ENCODE data around the gene MAPK8IP3. TPM values are rescaled to one million over a fixed set of nuclear protein-coding genes. Genes with fewer than 3 reads are reported as not detected.

The MAPK8IP3 gene
- total and polyA plus RNA-seq, 8 donors = 25.5 to 244 (median 50.3) TPM

- Histone ChIP-seq H3K27me3 (no peaks in the 10 kb centered on the region), H3K27ac (no peak overlapping the region), H3K36me3 (peaks cover 0 to 64% (median 27%) of the 10 kb centered on the region in 3 donors), H3K4me1 (no peaks in the 10 kb centered on the region), H3K9me3 (no peaks in the 10 kb centered on the region), H3K4me3 (no peak overlapping the region)
- WGBS, 2 donors = 87 to 90% methylated on average over 68 to 81 of the region's 81 CpGs
- FAIRE-seq (no peak), DNase-seq (peak in 2 of 6 donors; percentile 44 to 79), ATAC-seq (no peak)
- intact Hi-C loops (cut with DNase I) = no loop called here
- TF ChIP-seq, protein P1, sequence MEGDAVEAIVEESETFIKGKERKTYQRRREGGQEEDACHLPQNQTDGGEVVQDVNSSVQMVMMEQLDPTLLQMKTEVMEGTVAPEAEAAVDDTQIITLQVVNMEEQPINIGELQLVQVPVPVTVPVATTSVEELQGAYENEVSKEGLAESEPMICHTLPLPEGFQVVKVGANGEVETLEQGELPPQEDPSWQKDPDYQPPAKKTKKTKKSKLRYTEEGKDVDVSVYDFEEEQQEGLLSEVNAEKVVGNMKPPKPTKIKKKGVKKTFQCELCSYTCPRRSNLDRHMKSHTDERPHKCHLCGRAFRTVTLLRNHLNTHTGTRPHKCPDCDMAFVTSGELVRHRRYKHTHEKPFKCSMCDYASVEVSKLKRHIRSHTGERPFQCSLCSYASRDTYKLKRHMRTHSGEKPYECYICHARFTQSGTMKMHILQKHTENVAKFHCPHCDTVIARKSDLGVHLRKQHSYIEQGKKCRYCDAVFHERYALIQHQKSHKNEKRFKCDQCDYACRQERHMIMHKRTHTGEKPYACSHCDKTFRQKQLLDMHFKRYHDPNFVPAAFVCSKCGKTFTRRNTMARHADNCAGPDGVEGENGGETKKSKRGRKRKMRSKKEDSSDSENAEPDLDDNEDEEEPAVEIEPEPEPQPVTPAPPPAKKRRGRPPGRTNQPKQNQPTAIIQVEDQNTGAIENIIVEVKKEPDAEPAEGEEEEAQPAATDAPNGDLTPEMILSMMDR (IDR thresholded peaks at IDR 0.05) = no peak
Measured at GRCh38 chr16:1763521-1764511, 57.8 kb downstream of the MAPK8IP3 start.

- no peak overlapping the region for H3K4me3 ChIP-seq
- FAIRE-seq (no peak), DNase-seq (no peak), ATAC-seq (no peak)
- no peaks in the 10 kb centered on the region for H3K27me3 ChIP-seq
- H3K36me3 ChIP-seq = peaks cover 0 to 64% (median 27%) of the 10 kb centered on the region in 3 donors
- no peak overlapping the region for H3K27ac ChIP-seq
- 90 to 93% methylated on average over 20 to 21 of the region's 21 CpGs for WGBS, 2 donors
- TF ChIP-seq, protein P1 (IDR thresholded peaks at IDR 0.05) = no peak
- H3K4me1 ChIP-seq = no peaks in the 10 kb centered on the region
- no peaks in the 10 kb centered on the region for H3K9me3 ChIP-seq
- intact Hi-C loops (cut with DNase I) = no loop called here
Measured at GRCh38 chr16:1764971-1765370, 59.0 kb downstream of the MAPK8IP3 start.

DNA sequence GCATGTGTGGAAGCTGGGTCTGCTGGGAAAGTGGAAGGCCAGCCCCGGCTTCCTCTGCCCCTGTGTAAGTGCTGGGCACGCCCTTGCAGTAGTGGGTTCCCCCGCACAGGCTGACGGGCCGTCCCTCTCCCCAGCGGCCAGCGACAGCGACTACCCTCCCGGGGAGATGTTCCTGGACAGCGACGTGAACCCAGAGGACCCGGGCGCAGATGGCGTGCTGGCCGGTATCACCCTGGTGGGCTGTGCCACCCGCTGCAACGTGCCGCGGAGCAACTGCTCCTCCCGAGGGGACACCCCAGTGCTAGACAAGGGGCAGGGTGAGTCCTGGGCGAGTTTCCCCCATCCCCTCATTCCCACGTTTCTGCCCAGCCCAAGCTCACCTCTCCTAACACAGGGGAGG, 59.8 kb downstream of the MAPK8IP3 start:
- ATAC-seq (no peak), FAIRE-seq (no peak), DNase-seq (no peak)
- H3K9me3 ChIP-seq = no peaks in the 10 kb centered on the region
- no peak overlapping the region for H3K4me3 ChIP-seq
- intact Hi-C loops (cut with DNase I) = no loop called here
- no peak overlapping the region for H3K27ac ChIP-seq
- H3K27me3 ChIP-seq = no peaks in the 10 kb centered on the region
- H3K36me3 ChIP-seq = peaks cover 0 to 59% (median 22%) of the 10 kb centered on the region in 3 donors
- TF ChIP-seq, protein P1 (IDR thresholded peaks at IDR 0.05) = no peak
- WGBS, 2 donors = 87 to 91% methylated on average over 22 of the region's 22 CpGs
- peaks cover 0 to 6% (median 0%) of the 10 kb centered on the region in 3 donors for H3K4me1 ChIP-seq

DNA sequence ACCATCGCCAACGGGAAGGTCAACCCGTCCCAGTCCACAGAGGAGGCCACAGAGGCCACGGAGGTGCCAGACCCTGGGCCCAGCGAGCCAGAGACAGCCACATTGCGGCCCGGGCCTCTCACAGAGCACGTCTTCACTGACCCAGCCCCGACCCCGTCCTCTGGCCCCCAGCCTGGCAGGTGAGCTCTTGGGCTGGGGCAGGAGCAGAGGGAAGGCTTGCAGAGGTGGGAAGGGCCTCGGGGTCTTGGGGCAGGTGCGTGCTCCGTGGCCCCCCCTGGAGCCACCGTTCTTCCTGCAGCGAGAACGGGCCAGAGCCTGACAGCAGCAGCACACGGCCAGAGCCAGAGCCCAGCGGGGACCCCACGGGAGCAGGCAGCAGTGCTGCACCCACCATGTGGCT, 60.2 kb downstream of the MAPK8IP3 start:
- Histone ChIP-seq H3K4me1 (peaks cover 0 to 6% (median 0%) of the 10 kb centered on the region in 3 donors), H3K9me3 (no peaks in the 10 kb centered on the region), H3K36me3 (peaks cover 0 to 56% (median 18%) of the 10 kb centered on the region in 3 donors), H3K27ac (no peak overlapping the region), H3K27me3 (no peaks in the 10 kb centered on the region), H3K4me3 (no peak overlapping the region)
- no peak for DNase-seq
- no peak for ATAC-seq
- WGBS, 2 donors = 92 to 93% methylated on average over 19 of the region's 19 CpGs
- FAIRE-seq = no peak
- intact Hi-C loops (cut with DNase I) = no loop called here
- TF ChIP-seq, protein P1 (IDR thresholded peaks at IDR 0.05) = no peak

DNA sequence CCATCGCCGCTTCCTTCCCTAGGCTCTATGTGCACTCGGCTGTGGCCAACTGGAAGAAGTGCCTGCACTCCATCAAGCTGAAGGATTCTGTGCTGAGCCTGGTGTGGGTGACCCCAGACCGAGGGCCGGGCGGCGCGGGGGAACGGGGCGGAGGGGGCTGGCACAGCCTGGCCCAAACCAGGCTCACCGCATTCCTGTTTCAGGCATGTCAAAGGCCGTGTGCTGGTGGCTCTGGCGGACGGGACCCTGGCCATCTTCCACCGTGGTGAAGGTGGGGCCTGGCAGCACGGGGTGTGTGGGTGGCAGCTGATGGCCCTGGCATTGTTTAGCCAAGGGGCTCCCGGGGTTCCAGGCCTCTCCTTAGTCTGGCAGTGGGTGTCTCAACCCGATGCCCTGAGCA, 60.7 kb downstream of the MAPK8IP3 start:
- Histone ChIP-seq H3K36me3 (peaks cover 0 to 55% (median 18%) of the 10 kb centered on the region in 3 donors), H3K9me3 (no peaks in the 10 kb centered on the region), H3K27me3 (no peaks in the 10 kb centered on the region), H3K4me3 (no peak overlapping the region), H3K4me1 (peaks cover 0 to 6% (median 0%) of the 10 kb centered on the region in 3 donors), H3K27ac (no peak overlapping the region)
- intact Hi-C loops (cut with DNase I) = no loop called here
- TF ChIP-seq, protein P1 (IDR thresholded peaks at IDR 0.05) = no peak
- ATAC-seq (no peak), DNase-seq (no peak), FAIRE-seq (no peak)
- 89 to 90% methylated on average over 18 of the region's 18 CpGs for WGBS, 2 donors
